Mesenchymal stem cell (in vitro differentiated cells and primary cell): Measurements from ENCODE around the gene PLPPR1.

Source experiments
- DNase-seq: peaks from one replicate; pipeline ENCODE4 v3.0.0-alpha.2; 2013
- H2AFZ ChIP-seq: one replicate; pipeline ENCODE4 v1.6.1; 2013; ENCODE audit warnings: low read depth, mild to moderate bottlenecking, control low read depth, inconsistent platforms, low read length, moderate library complexity
- H2AK5ac ChIP-seq: 2 replicates; pipeline ENCODE4 v1.6.1; 2013; ENCODE audit warnings: low read length, moderate library complexity, mild to moderate bottlenecking, inconsistent platforms; ENCODE audit not compliant: severe bottlenecking
- H2BK120ac ChIP-seq: one replicate; pipeline ENCODE4 v1.6.1; 2013; ENCODE audit warnings: low read depth, mild to moderate bottlenecking, inconsistent platforms, low read length, moderate library complexity
- H2BK12ac ChIP-seq, 2 experiments: one replicate each; pipeline ENCODE4 v1.6.1; 2013; ENCODE audit warnings: inconsistent platforms in 2 of 2, low read length in 2 of 2, mild to moderate bottlenecking in 2 of 2, moderate library complexity in 2 of 2, control low read depth in 1 of 2
- H2BK15ac ChIP-seq: one replicate; pipeline ENCODE4 v1.6.1; 2013; ENCODE audit warnings: mild to moderate bottlenecking, low read depth, inconsistent platforms; ENCODE audit not compliant: poor library complexity, severe bottlenecking
- H2BK5ac ChIP-seq: 2 replicates; pipeline ENCODE4 v1.6.1; 2013; ENCODE audit warnings: low read depth, mild to moderate bottlenecking, low read length, control low read depth, inconsistent platforms; ENCODE audit not compliant: poor library complexity, severe bottlenecking
- H3K14ac ChIP-seq, 2 experiments: one replicate each; pipeline ENCODE4 v1.6.1; 2013; ENCODE audit warnings: inconsistent platforms in 2 of 2, low read length in 2 of 2, control low read depth in 1 of 2, mild to moderate bottlenecking in 1 of 2, moderate library complexity in 1 of 2
- H3K18ac ChIP-seq, 2 experiments: one replicate each; pipeline ENCODE4 v1.6.1; 2013; ENCODE audit warnings: inconsistent platforms in 2 of 2, low read length in 2 of 2, control low read depth in 1 of 2, low read depth in 1 of 2, mild to moderate bottlenecking in 1 of 2
- H3K23ac ChIP-seq, 2 experiments: one replicate each; pipeline ENCODE4 v1.6.1; 2013; ENCODE audit warnings: inconsistent platforms in 2 of 2, low read length in 2 of 2, mild to moderate bottlenecking in 2 of 2, moderate library complexity in 2 of 2, control low read depth in 1 of 2
- H3K27ac ChIP-seq: 2 replicates; pipeline ENCODE4 v1.5.1; 2013; ENCODE audit warnings: mild to moderate bottlenecking, moderate library complexity, low read length, control low read depth, inconsistent platforms; ENCODE audit not compliant: poor library complexity, severe bottlenecking
- H3K27me3 ChIP-seq, 2 experiments: 2 replicates each; pipeline versions ENCODE4 v1.6.1 to v1.7.0; 2013; ENCODE audit warnings: low read length in 2 of 2, mild to moderate bottlenecking in 2 of 2, moderate library complexity in 2 of 2, control low read depth in 1 of 2, inconsistent platforms in 1 of 2; ENCODE audit not compliant: control insufficient read depth in 1 of 2, insufficient read depth in 1 of 2
- H3K36me3 ChIP-seq, 2 experiments: 2 replicates each; pipeline versions ENCODE4 v1.6.1 to v1.7.0; 2013; ENCODE audit warnings: low read length in 2 of 2, control low read depth in 1 of 2, inconsistent platforms in 1 of 2, low read depth in 1 of 2, mild to moderate bottlenecking in 1 of 2; ENCODE audit not compliant: insufficient read depth in 2 of 2, control insufficient read depth in 1 of 2
- H3K4ac ChIP-seq, 2 experiments: one replicate each; pipeline ENCODE4 v1.6.1; 2013; ENCODE audit warnings: inconsistent platforms in 2 of 2, low read length in 2 of 2, mild to moderate bottlenecking in 2 of 2, moderate library complexity in 2 of 2, control low read depth in 1 of 2, low read depth in 1 of 2
- H3K4me1 ChIP-seq: 2 replicates; pipeline ENCODE4 v1.6.1; 2013; ENCODE audit warnings: low read depth, low read length, control low read depth; ENCODE audit not compliant: control insufficient read depth, insufficient read depth
- H3K4me2 ChIP-seq: 2 replicates; pipeline ENCODE4 v1.6.1; 2013; ENCODE audit warnings: low read length, mild to moderate bottlenecking, inconsistent platforms; ENCODE audit not compliant: poor library complexity, severe bottlenecking
- H3K4me3 ChIP-seq, 2 experiments: 2 replicates each; pipeline versions ENCODE4 v1.5.1 to v1.7.0; 2013; ENCODE audit warnings: low read length in 2 of 2, mild to moderate bottlenecking in 2 of 2, control low read depth in 1 of 2, low read depth in 1 of 2; ENCODE audit not compliant: insufficient read depth in 1 of 2
- H3K79me1 ChIP-seq: replicated peaks from 2 replicates; pipeline ENCODE4 v1.6.1; 2013; ENCODE audit warnings: mild to moderate bottlenecking, control low read depth, low read length, inconsistent platforms; ENCODE audit not compliant: poor library complexity, severe bottlenecking
- H3K9ac ChIP-seq: 2 replicates; pipeline ENCODE4 v1.7.0; 2013; ENCODE audit warnings: mild to moderate bottlenecking, low read length, moderate library complexity
- H3K9me3 ChIP-seq: 2 replicates; pipeline ENCODE4 v1.7.0; 2013; ENCODE audit warnings: mild to moderate bottlenecking, low read length; ENCODE audit not compliant: control insufficient read depth
- H4K8ac ChIP-seq: one replicate; pipeline ENCODE4 v1.6.1; 2013; ENCODE audit warnings: inconsistent platforms, mild to moderate bottlenecking, low read length, moderate library complexity
- H4K91ac ChIP-seq: one replicate; pipeline ENCODE4 v1.6.1; 2013; ENCODE audit warnings: mild to moderate bottlenecking, low read length, inconsistent platforms
- WGBS: methylation state at CpG from one replicate; pipeline ENCODE4 v1.1.7; 2013; ENCODE audit warnings: mixed read lengths; 5-methylcytosine and 5-hydroxymethylcytosine counted together

Gene PLPPR1

DNA sequence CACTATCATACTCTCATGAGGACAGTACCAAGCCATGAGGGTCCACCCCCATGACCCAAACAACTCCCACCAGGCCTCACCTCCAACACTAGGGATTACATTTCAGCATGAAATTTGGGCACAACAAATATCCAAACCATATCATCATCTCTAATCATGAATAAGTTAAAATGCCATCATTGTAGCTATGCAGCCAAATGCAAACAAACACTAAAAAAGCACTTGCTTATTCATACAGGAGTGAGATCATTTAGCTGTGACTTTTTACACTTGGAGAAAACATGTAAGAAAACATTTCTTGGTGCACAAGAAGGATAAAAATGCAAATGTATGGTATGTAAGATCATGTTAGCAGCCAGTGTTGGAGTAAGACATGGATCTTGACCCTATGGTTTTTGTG is 332.1 kb downstream of the PLPPR1 start:
- no peak overlapping the region for H3K14ac ChIP-seq
- no peak overlapping the region for H4K91ac ChIP-seq
- no peak overlapping the region for H3K27ac ChIP-seq
- H3K4me1 ChIP-seq, result no peaks in the 10 kb centered on the region
- H2AK5ac ChIP-seq, result no peak overlapping the region
- no peak overlapping the region for H2BK15ac ChIP-seq
- H2BK12ac ChIP-seq, result no peak overlapping the region
- DNase-seq, result no peak
- H2BK120ac ChIP-seq, result no peak overlapping the region
- H3K4ac ChIP-seq, result no peak overlapping the region
- no peak overlapping the region for H2BK5ac ChIP-seq
- H2AFZ ChIP-seq, result no peak overlapping the region
- no peaks in the 10 kb centered on the region for H3K79me1 ChIP-seq
- H3K9me3 ChIP-seq, result no peaks in the 10 kb centered on the region
- H3K4me2 ChIP-seq, result no peak overlapping the region
- H3K36me3 ChIP-seq, result no peaks in the 10 kb centered on the region
- H3K23ac ChIP-seq, result no peak overlapping the region
- H3K9ac ChIP-seq, result no peak overlapping the region
- H3K27me3 ChIP-seq, result no peaks in the 10 kb centered on the region
- no peak overlapping the region for H4K8ac ChIP-seq
- H3K18ac ChIP-seq, result no peak overlapping the region
- no peak overlapping the region for H3K4me3 ChIP-seq

GRCh38 chr9:101362450-101362849 is 333.9 kb downstream of the PLPPR1 start:
- Histone ChIP-seq H2BK5ac (no peak overlapping the region), H2AK5ac (no peak overlapping the region), H3K14ac (no peak overlapping the region), H3K4ac (no peak overlapping the region), H3K9me3 (no peaks in the 10 kb centered on the region), H3K27ac (no peak overlapping the region), H2AFZ (no peak overlapping the region), H3K79me1 (no peaks in the 10 kb centered on the region), H3K23ac (no peak overlapping the region), H2BK15ac (no peak overlapping the region), H3K4me1 (peaks cover 2% of the 10 kb centered on the region), H2BK120ac (no peak overlapping the region), H3K27me3 (no peaks in the 10 kb centered on the region), H2BK12ac (no peak overlapping the region), H3K18ac (no peak overlapping the region), H4K91ac (no peak overlapping the region), H3K4me3 (no peak overlapping the region), H3K4me2 (no peak overlapping the region), H3K36me3 (no peaks in the 10 kb centered on the region), H3K9ac (no peak overlapping the region), H4K8ac (no peak overlapping the region)
- WGBS, result 80% methylated on average over 5 of the region's 5 CpGs
- no peak for DNase-seq

- H3K14ac ChIP-seq, result no peak overlapping the region
Measured at GRCh38 chr9:101365181-101365580, 336.7 kb downstream of the PLPPR1 start.

GRCh38 chr9:101366038-101366756 is 337.7 kb downstream of the PLPPR1 start:
- Histone ChIP-seq H2BK12ac (no peak overlapping the region), H2AK5ac (no peak overlapping the region), H3K4ac (no peak overlapping the region), H3K9me3 (no peaks in the 10 kb centered on the region), H3K14ac (no peak overlapping the region), H3K27ac (peak overlapping the region; percentile 76), H4K8ac (no peak overlapping the region), H3K9ac (no peak overlapping the region), H3K23ac (no peak overlapping the region), H3K4me3 (no peak overlapping the region), H3K4me2 (no peak overlapping the region), H2BK120ac (no peak overlapping the region), H3K4me1 (peaks cover 2% of the 10 kb centered on the region), H2BK5ac (no peak overlapping the region), H2BK15ac (no peak overlapping the region), H3K36me3 (no peaks in the 10 kb centered on the region), H2AFZ (no peak overlapping the region), H3K18ac (no peak overlapping the region), H3K27me3 (no peaks in the 10 kb centered on the region), H3K79me1 (no peaks in the 10 kb centered on the region), H4K91ac (no peak overlapping the region)
- WGBS, result 95% methylated on average over 2 of the region's 5 CpGs
- DNase-seq, result no peak

More at GRCh38 chr9:101365181-101365580, 336.7 kb downstream of the PLPPR1 start:
- no peak overlapping the region for H2BK120ac ChIP-seq
- no peak overlapping the region for H4K8ac ChIP-seq
- H3K4me2 ChIP-seq, result no peak overlapping the region
- no peaks in the 10 kb centered on the region for H3K27me3 ChIP-seq
- no peak overlapping the region for H3K27ac ChIP-seq
- peak; percentile 14 for DNase-seq
- H3K23ac ChIP-seq, result no peak overlapping the region
- H3K4me1 ChIP-seq, result peaks cover 2% of the 10 kb centered on the region
- H2AFZ ChIP-seq, result no peak overlapping the region
- H2BK15ac ChIP-seq, result no peak overlapping the region
- no peak overlapping the region for H3K9ac ChIP-seq
- H3K4me3 ChIP-seq, result no peak overlapping the region
- no peak overlapping the region for H2BK5ac ChIP-seq
- H3K9me3 ChIP-seq, result no peaks in the 10 kb centered on the region
- no peak overlapping the region for H3K4ac ChIP-seq
- no peak overlapping the region for H3K18ac ChIP-seq
- no peaks in the 10 kb centered on the region for H3K36me3 ChIP-seq
- no peaks in the 10 kb centered on the region for H3K79me1 ChIP-seq
- H2AK5ac ChIP-seq, result no peak overlapping the region
- no peak overlapping the region for H2BK12ac ChIP-seq
- no peak overlapping the region for H4K91ac ChIP-seq
